ENCODE measurements around the gene KIF20B.

Gene KIF20B

DNA sequence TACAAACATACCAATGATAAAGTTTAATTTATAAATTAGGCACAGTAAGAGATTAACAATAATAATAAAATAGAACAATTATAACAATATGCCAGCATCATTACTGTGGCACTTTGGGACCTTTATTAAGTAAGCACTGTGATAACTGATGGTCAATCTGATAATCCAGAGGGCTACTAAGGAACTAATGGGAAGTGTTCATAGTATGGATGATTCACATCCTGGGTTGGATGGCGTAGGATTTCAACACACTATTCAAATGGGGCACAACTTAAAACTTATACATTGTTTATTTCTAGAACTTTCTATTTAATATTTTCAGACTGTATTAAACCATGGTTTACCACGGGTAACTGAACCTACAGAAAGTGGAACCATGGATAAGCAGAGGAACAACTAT lies 90.8 kb downstream of the KIF20B start:
- TF ChIP-seq, protein P1, sequence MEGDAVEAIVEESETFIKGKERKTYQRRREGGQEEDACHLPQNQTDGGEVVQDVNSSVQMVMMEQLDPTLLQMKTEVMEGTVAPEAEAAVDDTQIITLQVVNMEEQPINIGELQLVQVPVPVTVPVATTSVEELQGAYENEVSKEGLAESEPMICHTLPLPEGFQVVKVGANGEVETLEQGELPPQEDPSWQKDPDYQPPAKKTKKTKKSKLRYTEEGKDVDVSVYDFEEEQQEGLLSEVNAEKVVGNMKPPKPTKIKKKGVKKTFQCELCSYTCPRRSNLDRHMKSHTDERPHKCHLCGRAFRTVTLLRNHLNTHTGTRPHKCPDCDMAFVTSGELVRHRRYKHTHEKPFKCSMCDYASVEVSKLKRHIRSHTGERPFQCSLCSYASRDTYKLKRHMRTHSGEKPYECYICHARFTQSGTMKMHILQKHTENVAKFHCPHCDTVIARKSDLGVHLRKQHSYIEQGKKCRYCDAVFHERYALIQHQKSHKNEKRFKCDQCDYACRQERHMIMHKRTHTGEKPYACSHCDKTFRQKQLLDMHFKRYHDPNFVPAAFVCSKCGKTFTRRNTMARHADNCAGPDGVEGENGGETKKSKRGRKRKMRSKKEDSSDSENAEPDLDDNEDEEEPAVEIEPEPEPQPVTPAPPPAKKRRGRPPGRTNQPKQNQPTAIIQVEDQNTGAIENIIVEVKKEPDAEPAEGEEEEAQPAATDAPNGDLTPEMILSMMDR (IDR thresholded peaks at IDR 0.05; ENCODE audit: insufficient read depth, missing control alignments), result no peak
- no peak for DNase-seq (ENCODE audit: insufficient read length, low spot score)
- FAIRE-seq, result no peak

DNA sequence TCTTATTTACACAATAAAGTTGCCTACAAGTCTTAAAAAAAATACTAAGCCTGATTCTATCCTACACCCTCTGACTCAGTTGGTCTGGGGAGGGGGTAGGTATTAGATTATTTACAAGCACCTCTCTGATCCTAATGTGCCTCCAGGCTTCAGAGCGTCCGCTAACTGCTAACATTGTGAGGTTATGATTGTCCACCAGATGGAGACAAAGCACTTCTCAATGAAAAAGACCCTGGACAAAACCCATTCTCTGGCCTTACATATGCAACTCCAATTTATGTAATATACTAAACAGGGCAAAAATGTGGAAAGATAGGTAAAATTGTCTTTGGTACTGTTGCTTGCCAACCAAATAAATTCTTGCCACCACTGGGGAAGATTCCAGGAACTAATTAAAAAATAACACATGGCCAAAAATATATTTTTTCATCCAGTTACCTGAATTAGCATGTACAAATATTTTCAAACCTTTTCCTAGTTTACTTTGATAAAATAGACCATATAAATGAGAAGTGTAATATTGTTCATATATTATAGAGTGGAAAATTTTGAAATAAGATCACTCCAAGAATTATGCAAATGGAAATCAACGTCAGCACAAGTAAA lies 92.4 kb downstream of the KIF20B start:
- TF ChIP-seq, protein P1 (IDR thresholded peaks at IDR 0.05; ENCODE audit: insufficient read depth, missing control alignments), result peak; percentile 78
- peak; percentile 26 for DNase-seq (ENCODE audit: insufficient read length, low spot score)
- FAIRE-seq, result peak; percentile 6

DNA sequence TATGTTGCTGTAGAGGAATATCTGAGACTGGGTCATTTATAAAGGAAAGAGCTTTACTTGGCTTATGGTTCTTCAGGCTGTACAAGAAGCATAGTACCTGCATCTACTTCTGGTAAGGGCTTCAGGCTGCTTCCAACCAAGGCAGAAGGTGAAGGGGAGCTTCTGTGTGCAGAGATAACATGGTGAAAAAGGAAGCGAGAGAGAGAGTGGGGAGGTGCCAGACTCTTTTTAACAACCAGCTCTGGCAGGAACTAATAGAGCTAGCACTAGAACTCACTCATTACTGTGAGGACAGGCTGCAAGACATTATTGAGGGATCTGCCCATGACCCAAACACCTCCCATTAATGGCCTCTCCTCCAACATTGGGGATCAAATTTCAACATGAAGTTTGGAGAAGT lies 94.5 kb downstream of the KIF20B start:
- TF ChIP-seq, protein P1 (IDR thresholded peaks at IDR 0.05; ENCODE audit: insufficient read depth, missing control alignments), result no peak
- no peak for FAIRE-seq
- DNase-seq (ENCODE audit: insufficient read length, low spot score), result no peak

DNA sequence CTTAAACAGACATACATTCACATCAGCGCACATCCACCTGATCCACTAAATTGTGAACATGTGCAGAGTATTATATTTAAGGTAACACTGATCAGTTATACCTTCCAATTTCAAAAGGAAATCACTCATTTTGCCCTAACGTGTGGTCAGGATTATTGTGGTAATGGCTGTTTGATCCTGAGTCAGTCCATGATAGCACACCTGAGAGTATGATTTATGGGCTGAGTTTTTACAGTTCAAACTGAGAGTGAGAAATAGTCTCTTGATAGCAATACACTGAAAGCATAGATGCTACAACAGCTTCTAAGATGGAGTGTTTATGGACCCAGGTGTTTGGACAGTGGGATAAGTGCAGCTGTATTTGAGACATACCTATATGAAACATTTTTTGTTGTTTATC lies 96.7 kb downstream of the KIF20B start:
- DNase-seq (ENCODE audit: insufficient read length, low spot score) (no peak), FAIRE-seq (no peak)
- TF ChIP-seq, protein P1 (IDR thresholded peaks at IDR 0.05; ENCODE audit: insufficient read depth, missing control alignments), result no peak

DNA sequence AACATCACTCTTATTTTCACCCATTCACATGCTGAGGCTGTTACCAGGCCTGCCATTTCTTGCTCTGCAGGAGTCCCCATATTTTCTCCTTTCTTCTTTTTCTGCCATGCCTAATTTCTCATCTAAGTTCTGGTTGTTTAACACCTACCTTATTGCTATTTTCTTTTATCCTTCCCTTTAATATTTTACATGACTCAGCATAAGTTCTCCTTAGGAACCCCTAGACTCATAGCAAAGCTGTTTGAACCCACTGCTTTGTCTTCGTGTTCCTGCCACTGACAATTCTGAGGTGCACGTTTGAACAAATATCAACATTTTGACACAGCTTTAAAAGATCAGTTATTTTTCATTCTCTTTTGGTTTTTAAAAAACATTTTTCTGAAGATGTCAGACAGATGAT lies 98.2 kb downstream of the KIF20B start:
- DNase-seq (ENCODE audit: insufficient read length, low spot score) (no peak), FAIRE-seq (no peak)
- TF ChIP-seq, protein P1 (IDR thresholded peaks at IDR 0.05; ENCODE audit: insufficient read depth, missing control alignments), result no peak

DNA sequence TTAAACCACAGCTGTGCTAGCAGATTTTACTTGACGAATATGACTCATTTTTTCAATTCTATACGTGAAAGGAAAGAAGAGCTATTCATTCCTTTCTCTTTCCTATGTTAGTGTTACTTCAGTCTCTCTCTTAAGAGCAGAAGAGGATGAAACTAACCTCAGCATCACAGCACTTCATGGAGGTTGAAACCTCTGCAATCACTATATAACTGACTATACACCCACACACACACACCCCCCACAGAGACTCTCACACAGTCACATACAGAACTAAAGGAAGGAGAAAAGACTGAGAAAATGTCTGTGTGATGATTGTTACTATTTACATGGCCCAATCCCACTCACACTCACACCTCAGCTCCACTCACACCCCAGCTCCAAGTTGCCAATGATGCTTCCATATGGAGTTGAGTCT lies 104.2 kb downstream of the KIF20B start:
- DNase-seq (ENCODE audit: insufficient read length, low spot score) (no peak), FAIRE-seq (no peak)
- TF ChIP-seq, protein P1 (IDR thresholded peaks at IDR 0.05; ENCODE audit: insufficient read depth, missing control alignments), result no peak

DNA sequence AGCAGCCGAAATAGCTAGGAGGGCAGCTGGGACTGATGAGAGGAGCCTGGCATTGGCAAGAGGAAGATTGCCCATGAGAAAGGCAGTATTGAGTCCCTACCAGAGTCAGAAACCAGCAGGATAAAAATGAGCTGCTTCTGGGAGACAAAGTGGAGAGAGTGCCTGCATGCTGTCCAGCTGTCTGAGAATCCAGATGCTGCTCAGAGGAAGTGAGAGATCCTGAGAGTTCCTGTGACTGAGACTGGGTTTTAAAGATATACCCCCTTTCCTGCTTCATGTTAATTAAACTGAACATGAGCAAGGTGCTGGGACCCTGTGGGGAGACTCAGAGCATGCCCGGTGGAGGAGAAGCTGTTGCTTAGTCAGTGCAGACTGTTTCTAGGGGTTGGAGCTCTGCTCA lies 107.5 kb downstream of the KIF20B start:
- TF ChIP-seq, protein P1 (IDR thresholded peaks at IDR 0.05; ENCODE audit: insufficient read depth, missing control alignments), result no peak
- DNase-seq (ENCODE audit: insufficient read length, low spot score) (no peak), FAIRE-seq (no peak)

Data from D721Med (cell line).